GM13977 (cell line): ENCODE results near the gene BRSK2.

Source experiments
- DNase-seq: peaks from one replicate; pipeline ENCODE4 v3.0.0; 2012; ENCODE audit warnings: low spot score
- in situ Hi-C: fragments of 300-500 bp; cut with MboI; formaldehyde crosslinking; loops from one replicate; pipeline ENCODE4 v1.12.0; 2022; ENCODE audit warnings: low sequenced_read_pairs, low pct_unique_long_range_greater_than_20kb, mixed read lengths, inconsistent platforms; ENCODE audit not compliant: unreplicated experiment
- TF ChIP-seq, protein P1 (sequence below): IDR thresholded peaks from 2 replicates; pipeline ENCODE4 v1.5.1; 2012; ENCODE audit warnings: mild to moderate bottlenecking, control low read depth; ENCODE audit not compliant: insufficient read depth; ENCODE audit errors: extremely low read depth, missing control alignments

The BRSK2 gene

DNA sequence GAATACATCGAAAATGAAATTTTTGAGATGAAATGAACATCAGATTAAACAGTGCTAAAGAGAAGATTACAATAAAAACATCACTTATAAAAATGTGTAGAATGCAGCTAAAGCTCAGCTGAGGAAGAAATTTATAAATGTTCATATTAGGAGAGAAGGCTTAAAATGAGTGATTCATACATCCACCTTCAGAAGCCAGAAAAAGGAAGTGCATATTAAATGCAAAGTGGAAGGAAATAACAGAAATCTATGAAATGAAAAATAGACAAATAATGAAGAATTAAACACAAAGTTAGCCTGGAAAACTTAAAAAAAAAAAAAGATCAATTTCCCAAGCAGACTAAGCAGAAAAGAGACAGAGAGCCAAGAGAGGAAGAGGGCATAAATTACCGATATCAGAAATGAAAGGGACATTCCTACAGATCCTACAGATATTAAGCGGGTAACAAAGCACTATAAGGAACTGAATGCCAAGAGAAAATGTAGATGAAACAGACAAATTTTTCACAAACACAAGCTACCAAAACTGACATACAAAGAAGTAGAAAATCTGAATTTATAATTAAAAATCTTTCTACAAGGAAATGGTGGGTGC, 104.0 kb downstream of the BRSK2 start:
- TF ChIP-seq, protein P1, sequence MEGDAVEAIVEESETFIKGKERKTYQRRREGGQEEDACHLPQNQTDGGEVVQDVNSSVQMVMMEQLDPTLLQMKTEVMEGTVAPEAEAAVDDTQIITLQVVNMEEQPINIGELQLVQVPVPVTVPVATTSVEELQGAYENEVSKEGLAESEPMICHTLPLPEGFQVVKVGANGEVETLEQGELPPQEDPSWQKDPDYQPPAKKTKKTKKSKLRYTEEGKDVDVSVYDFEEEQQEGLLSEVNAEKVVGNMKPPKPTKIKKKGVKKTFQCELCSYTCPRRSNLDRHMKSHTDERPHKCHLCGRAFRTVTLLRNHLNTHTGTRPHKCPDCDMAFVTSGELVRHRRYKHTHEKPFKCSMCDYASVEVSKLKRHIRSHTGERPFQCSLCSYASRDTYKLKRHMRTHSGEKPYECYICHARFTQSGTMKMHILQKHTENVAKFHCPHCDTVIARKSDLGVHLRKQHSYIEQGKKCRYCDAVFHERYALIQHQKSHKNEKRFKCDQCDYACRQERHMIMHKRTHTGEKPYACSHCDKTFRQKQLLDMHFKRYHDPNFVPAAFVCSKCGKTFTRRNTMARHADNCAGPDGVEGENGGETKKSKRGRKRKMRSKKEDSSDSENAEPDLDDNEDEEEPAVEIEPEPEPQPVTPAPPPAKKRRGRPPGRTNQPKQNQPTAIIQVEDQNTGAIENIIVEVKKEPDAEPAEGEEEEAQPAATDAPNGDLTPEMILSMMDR, result no peak
- no peak for DNase-seq
- in situ Hi-C loops, result no loop called here

DNA sequence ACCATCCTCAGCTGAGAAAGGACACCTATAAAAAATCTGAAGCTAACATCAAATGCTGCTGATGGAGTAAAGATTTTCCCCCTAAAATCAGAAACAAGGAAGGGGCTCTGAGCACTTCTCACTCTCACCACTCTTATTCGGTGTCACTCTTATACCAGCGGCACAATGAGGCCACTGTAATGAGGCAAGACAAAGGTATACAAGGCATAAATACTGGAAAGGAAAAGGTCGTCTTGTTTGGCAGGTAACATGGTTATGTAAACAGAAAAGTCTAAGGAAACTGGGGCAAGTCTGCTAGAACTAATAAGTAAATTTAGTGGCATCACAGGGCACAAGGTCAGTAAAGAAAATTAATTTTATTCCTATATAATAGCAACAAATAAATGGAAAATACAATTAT, 104.9 kb downstream of the BRSK2 start:
- in situ Hi-C loops, result no loop called here
- DNase-seq, result no peak
- TF ChIP-seq, protein P1, result no peak

DNA sequence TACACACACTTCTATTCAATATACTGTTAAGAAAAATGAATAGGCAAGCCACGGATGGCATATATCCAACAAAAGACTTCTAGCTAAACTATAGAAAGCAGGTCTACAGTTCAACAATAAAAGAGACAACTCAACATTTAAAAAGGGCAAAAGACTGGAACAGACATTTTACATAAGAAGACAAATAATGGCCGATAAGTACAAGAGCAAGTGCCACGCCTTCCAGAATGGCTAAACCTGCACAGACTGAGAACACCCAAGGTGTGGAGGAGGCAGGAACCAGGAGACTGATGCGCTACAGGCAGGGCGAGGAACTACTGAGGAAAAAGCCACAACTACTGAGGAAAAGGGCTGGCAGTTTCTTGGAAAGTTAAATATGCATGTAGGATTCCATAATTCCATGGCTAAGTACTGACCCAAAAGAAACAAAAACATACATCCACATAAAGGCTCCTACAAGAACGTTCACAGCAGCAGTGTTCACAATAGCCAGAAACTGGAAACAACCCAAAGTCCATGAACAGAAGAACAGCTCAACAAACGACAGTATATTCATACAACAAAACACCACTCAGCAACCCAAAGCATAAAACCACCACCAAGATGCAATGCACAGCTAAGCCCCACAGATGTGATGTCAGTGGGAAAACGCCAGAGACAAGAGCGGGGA, 106.5 kb downstream of the BRSK2 start:
- TF ChIP-seq, protein P1, result no peak
- no peak for DNase-seq
- in situ Hi-C loops, result no loop called here

DNA sequence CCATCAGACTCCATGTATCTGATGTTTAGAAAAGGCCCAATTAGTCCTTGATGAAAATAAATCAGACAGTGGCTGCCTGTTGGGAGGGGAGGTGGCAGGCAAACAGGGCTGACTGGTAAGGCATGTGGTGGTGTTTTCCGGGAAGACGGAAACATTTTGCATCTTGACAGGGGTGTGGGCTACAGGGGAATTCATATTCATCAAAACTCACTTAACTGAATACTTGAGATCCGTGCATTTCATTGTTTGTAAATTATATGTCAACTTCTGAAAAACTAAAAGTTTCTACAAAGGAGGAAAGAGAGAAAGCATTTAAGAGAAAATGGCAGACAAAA, 107.0 kb downstream of the BRSK2 start:
- DNase-seq, result no peak
- in situ Hi-C loops, result no loop called here
- TF ChIP-seq, protein P1, result no peak

DNA sequence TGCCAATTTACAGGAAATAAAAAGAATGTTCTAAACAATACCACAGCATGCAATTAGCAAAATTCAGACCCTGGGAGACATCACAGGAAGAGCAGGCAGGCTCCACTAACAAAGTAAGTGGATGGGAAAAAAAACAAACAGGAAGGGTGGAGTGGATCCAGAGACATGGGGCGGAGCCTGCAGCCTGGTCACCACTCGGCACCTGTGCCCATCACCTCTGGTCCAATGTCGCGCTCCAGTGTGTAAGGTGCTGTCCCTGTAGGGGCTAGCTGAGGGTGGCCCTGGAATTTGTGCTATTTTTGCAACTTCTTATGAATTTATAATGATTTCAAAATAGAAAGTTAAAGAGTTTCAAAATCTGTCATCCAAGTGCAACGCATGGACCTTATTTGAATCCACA, 107.9 kb downstream of the BRSK2 start:
- DNase-seq, result no peak
- TF ChIP-seq, protein P1, result no peak
- in situ Hi-C loops, result no loop called here

DNA sequence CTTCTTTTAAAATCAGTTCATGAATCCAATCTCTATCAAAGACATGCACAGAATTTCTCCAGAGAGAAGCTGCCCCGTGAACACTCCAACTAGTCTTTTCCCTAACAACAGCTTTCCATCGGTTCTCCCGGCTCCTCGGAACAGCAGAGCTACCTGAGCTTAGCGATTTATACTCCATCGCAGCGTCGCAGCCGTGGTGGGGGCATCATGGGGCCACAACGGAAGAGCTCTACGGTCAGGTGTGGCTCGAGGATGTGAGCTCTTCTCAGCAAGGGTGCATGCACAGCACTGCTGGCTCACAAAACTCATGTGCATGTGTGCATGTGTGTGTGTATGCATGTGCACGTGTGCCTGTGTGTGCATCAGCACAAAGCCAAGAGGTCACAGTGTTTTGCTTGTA, 108.5 kb downstream of the BRSK2 start:
- in situ Hi-C loops, result no loop called here
- TF ChIP-seq, protein P1, result no peak
- DNase-seq, result no peak
